Neural cell (in vitro differentiated cells): Measurements from ENCODE around the gene EPHB3.

Experiments
- CTCF ChIP-seq: fragments of 450-650 bp; IDR thresholded peaks from 2 replicates; pipeline ENCODE4 v1.5.1; 2014; ENCODE audit warnings: antibody characterized with exemption, mild to moderate bottlenecking, moderate library complexity; ENCODE audit not compliant: poor library complexity, severe bottlenecking
- EP300 ChIP-seq: fragments of 450-650 bp; conservative IDR thresholded peaks from 2 replicates; pipeline ENCODE4 v1.6.1; 2014; ENCODE audit warnings: antibody characterized with exemption, mild to moderate bottlenecking, moderate library complexity; ENCODE audit not compliant: poor library complexity, severe bottlenecking
- EZH2 ChIP-seq: fragments of 200-600, 300-800 bp; shearing (Covaris generic), sonication (generic); IDR thresholded peaks from 2 replicates; pipeline ENCODE4 v1.6.1; 2014; ENCODE audit warnings: antibody characterized with exemption, low read length, borderline replicate concordance, mild to moderate bottlenecking; ENCODE audit not compliant: insufficient read depth, poor library complexity, severe bottlenecking
- MXI1 ChIP-seq: fragments of 450-650 bp; conservative IDR thresholded peaks from 2 replicates; pipeline ENCODE4 v1.6.1; 2014; ENCODE audit warnings: antibody characterized with exemption, mild to moderate bottlenecking; ENCODE audit not compliant: poor library complexity, severe bottlenecking
- POLR2AphosphoS5 ChIP-seq: IDR thresholded peaks from 2 replicates; pipeline ENCODE4 v1.6.1; 2012
- RAD21 ChIP-seq: fragments of 450-650 bp; conservative IDR thresholded peaks from 2 replicates; pipeline ENCODE4 v1.6.1; 2014; ENCODE audit warnings: antibody characterized with exemption, mild to moderate bottlenecking, moderate library complexity
- SMC3 ChIP-seq: fragments of 450-650 bp; conservative IDR thresholded peaks from 2 replicates; pipeline ENCODE4 v1.6.1; 2014; ENCODE audit warnings: antibody characterized with exemption, mild to moderate bottlenecking, moderate library complexity; ENCODE audit not compliant: poor library complexity
- TAF1 ChIP-seq: IDR thresholded peaks from 2 replicates; pipeline ENCODE4 v1.6.1; 2012; ENCODE audit warnings: low read depth
- TF ChIP-seq, protein P1 (sequence below): IDR thresholded peaks from 2 replicates; pipeline ENCODE4 v1.6.1; 2012; ENCODE audit warnings: borderline replicate concordance

DNA sequence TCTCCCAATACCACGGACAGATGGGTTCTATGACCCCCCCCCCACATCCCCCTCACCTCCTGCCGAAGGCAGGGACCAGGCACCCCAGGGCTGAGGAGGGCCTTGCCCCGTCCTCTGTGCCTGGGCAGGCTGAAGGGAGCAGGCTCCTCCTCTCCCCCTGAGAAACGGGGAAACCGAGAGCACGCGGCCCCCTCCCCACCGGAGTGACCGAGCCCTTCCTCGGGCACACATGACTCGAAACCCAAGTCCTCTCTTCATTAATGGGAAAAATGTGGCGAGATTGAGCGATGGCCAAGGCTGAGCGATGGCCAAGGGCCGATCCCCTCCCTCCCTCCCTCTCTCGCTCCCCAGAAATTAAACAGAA is 7.0 kb downstream of the EPHB3 start:
- no peak for TF ChIP-seq RAD21
- no peak for TF ChIP-seq POLR2AphosphoS5
- no peak for TF ChIP-seq TAF1
- no peak for TF ChIP-seq CTCF
- no peak for TF ChIP-seq EP300
- no peak for TF ChIP-seq MXI1
- TF ChIP-seq EZH2, result no peak
- TF ChIP-seq, protein P1, sequence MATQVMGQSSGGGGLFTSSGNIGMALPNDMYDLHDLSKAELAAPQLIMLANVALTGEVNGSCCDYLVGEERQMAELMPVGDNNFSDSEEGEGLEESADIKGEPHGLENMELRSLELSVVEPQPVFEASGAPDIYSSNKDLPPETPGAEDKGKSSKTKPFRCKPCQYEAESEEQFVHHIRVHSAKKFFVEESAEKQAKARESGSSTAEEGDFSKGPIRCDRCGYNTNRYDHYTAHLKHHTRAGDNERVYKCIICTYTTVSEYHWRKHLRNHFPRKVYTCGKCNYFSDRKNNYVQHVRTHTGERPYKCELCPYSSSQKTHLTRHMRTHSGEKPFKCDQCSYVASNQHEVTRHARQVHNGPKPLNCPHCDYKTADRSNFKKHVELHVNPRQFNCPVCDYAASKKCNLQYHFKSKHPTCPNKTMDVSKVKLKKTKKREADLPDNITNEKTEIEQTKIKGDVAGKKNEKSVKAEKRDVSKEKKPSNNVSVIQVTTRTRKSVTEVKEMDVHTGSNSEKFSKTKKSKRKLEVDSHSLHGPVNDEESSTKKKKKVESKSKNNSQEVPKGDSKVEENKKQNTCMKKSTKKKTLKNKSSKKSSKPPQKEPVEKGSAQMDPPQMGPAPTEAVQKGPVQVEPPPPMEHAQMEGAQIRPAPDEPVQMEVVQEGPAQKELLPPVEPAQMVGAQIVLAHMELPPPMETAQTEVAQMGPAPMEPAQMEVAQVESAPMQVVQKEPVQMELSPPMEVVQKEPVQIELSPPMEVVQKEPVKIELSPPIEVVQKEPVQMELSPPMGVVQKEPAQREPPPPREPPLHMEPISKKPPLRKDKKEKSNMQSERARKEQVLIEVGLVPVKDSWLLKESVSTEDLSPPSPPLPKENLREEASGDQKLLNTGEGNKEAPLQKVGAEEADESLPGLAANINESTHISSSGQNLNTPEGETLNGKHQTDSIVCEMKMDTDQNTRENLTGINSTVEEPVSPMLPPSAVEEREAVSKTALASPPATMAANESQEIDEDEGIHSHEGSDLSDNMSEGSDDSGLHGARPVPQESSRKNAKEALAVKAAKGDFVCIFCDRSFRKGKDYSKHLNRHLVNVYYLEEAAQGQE, result no peak
- no peak for TF ChIP-seq SMC3
